IPS-20b (cell line): ENCODE measurements around the gene RIMS1.

Experiments used
- H3K27ac ChIP-seq: one replicate; pipeline ENCODE4 v1.5.1; 2013; ENCODE audit warnings: low read length
- H3K27me3 ChIP-seq: 2 replicates; pipeline ENCODE4 v1.6.1; 2013; ENCODE audit warnings: mild to moderate bottlenecking, low read length, inconsistent platforms; ENCODE audit not compliant: insufficient read depth
- H3K36me3 ChIP-seq: 2 replicates; pipeline ENCODE4 v1.6.1; 2013; ENCODE audit warnings: low read depth, mild to moderate bottlenecking, inconsistent platforms, low read length, moderate library complexity; ENCODE audit not compliant: insufficient read depth
- H3K4me1 ChIP-seq: 2 replicates; pipeline ENCODE4 v1.6.1; 2013; ENCODE audit warnings: mild to moderate bottlenecking, control low read depth, inconsistent platforms, low read length, moderate library complexity; ENCODE audit not compliant: insufficient read depth
- H3K4me3 ChIP-seq: 2 replicates; pipeline ENCODE4 v1.5.1; 2013; ENCODE audit warnings: mild to moderate bottlenecking, low read length, inconsistent platforms
- H3K9ac ChIP-seq: 2 replicates; pipeline ENCODE4 v1.6.1; 2013; ENCODE audit warnings: low read depth, mild to moderate bottlenecking, inconsistent platforms, low read length, moderate library complexity
- H3K9me3 ChIP-seq: 2 replicates; pipeline ENCODE4 v1.6.1; 2013; ENCODE audit warnings: mild to moderate bottlenecking, low read depth, low read length, inconsistent platforms; ENCODE audit not compliant: insufficient read depth

The RIMS1 gene

DNA sequence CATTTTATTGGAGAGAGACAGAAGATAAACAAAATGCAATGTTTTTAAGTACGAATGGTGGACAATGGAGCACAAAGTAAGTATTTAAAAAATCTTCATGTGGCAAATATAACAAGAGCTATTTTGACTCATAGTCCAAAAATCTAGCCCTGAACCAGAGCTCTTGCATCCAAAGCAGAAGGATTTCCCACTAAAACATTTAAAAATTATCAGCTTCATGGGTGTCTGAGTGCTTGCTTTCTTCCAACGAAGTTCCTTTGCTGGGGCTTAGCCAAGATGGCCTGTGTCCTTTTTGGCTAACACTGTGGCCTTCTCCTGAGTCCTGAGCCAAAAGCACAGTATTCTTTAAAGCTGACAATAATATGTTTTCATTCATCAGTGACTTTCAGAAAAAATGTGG lies 161.7 kb downstream of the RIMS1 start:
- H3K9me3 ChIP-seq = no peaks in the 10 kb centered on the region
- no peaks in the 10 kb centered on the region for H3K4me1 ChIP-seq
- no peak overlapping the region for H3K4me3 ChIP-seq
- no peaks in the 10 kb centered on the region for H3K36me3 ChIP-seq
- H3K27me3 ChIP-seq = no peaks in the 10 kb centered on the region
- no peak overlapping the region for H3K9ac ChIP-seq
- no peak overlapping the region for H3K27ac ChIP-seq

DNA sequence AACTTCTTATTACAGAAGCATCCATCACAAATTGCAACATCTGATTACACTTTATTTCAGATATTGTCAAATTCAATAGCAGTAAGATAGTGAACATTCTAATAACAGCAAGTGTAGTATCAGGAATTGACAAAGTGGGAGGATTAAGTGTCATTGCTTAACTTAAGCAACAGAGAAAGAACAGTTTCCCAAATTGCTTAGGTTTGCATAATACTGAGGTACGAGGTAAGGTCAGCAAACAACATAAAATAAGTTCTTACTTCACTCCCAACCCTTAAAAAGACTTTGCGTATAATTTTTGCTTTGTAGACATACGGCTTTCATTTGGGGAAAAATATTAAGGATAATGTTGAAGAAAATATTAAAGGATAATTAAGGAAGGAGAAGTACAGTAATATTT lies 163.0 kb downstream of the RIMS1 start:
- H3K36me3 ChIP-seq = no peaks in the 10 kb centered on the region
- no peak overlapping the region for H3K27ac ChIP-seq
- no peaks in the 10 kb centered on the region for H3K4me1 ChIP-seq

DNA sequence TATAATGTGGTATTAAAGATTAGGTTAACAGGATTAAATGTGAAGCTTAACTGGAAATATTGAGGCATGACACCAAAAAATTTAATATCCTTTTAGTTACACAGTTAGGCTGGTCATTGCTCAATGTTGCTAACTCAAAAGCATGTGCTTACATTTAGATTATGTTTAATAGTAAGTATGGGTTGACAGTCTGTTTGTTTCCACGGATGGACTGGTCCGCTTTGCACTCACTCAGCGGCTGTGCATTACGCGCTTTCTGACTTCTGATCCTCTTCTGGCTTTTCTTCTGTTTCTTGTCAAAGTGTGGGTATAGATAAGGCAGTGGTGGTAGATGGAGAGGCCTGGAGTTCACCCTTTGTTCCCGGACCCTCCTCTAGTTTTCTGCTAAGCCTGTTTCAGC lies 174.9 kb downstream of the RIMS1 start:
- H3K9me3 ChIP-seq = no peaks in the 10 kb centered on the region
- H3K27me3 ChIP-seq = no peaks in the 10 kb centered on the region
- no peaks in the 10 kb centered on the region for H3K36me3 ChIP-seq
- H3K27ac ChIP-seq = no peak overlapping the region
- H3K9ac ChIP-seq = no peak overlapping the region
- H3K4me3 ChIP-seq = no peak overlapping the region
- no peaks in the 10 kb centered on the region for H3K4me1 ChIP-seq

More for the DNA sequence above, 163.0 kb downstream of the RIMS1 start:
- Histone ChIP-seq H3K9me3 (no peaks in the 10 kb centered on the region), H3K4me3 (no peak overlapping the region), H3K9ac (no peak overlapping the region), H3K27me3 (no peaks in the 10 kb centered on the region)

DNA sequence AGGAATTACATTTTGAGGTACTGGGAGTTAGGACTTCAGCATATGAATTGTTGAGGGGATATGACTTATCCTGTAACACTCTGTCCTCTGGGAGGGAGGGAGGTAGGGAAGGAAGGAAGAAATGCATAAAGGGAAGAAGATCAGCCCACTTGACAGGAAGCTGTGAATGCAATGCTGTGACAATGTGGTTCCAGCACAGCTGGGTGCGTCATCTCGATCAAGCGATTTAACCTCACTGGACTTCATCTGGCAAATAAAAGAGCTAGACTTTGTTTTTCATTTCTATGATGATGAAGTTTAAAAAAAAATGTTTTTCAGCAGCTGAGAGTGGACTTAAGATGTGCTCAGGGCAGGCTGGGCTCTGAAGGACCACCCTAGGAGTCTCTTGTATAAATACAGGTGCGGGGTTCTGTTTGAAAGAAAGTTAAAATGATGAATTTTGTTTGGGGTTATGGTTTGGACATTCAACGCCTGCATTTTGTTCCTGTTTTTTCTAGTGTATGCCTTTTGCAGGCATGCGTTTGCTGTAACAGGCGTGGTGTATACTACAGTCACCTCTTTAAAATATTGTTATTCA lies 178.1 kb downstream of the RIMS1 start:
- H3K36me3 ChIP-seq = no peaks in the 10 kb centered on the region
- no peaks in the 10 kb centered on the region for H3K27me3 ChIP-seq
- no peaks in the 10 kb centered on the region for H3K9me3 ChIP-seq
- H3K4me3 ChIP-seq = no peak overlapping the region
- no peak overlapping the region for H3K27ac ChIP-seq
- no peaks in the 10 kb centered on the region for H3K4me1 ChIP-seq
- no peak overlapping the region for H3K9ac ChIP-seq

DNA sequence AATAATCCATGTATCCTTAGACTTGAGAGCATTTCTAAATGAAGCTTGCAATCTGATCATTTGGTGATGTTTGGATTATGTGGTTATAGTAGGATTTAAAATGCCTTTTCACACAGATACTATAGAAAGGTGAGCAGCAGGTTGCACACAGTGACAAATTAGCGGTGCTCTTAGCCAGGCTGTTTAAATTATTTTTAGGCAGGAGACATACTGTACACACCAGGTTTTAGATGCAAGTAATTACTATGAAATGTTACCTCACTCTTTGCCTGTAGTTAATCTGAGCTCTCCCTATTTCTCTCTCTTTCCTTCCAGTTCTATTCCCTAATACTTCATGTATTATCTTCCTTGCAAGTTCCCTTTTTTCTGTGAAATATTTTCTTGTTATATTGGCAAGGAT lies 191.7 kb downstream of the RIMS1 start:
- Histone ChIP-seq H3K27me3 (no peaks in the 10 kb centered on the region), H3K4me3 (no peak overlapping the region), H3K9ac (no peak overlapping the region), H3K4me1 (peaks cover 8% of the 10 kb centered on the region; the same call in 1 of the 2 replicates), H3K36me3 (no peaks in the 10 kb centered on the region), H3K9me3 (no peaks in the 10 kb centered on the region), H3K27ac (no peak overlapping the region)

DNA sequence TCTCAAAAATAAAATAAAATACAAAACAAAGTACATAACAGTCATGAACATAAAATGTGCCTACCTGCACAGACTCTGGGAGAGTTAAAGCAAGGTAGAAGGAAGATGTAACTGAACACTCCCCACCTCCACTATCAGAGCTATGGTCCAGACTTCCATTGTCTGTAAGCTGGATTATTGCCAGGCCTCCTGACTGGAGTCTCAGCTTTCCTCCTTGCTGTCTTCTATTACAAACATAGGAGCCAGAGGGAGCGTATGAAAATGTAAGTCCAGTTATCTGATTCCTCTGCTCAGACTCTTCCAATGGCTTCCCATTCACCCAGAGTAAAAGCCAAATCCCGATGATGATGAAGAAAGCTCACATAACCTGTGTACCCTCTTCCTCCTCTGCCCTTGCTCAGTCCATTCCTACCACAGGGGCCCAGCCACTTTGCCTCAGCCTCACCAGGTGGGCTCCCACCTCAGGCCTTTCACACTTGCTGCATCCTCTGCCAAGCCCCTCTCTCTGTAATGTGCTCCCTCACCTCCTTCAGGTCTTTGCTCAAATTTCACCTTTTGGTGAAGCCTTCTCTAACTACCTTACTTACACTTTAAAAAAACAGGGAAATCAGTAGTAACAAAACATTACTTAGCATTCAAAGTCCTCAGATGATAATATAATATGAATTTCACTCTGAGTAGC lies 194.1 kb downstream of the RIMS1 start:
- H3K9me3 ChIP-seq = no peaks in the 10 kb centered on the region
- no peak overlapping the region for H3K27ac ChIP-seq
- H3K4me1 ChIP-seq = peaks cover 8% of the 10 kb centered on the region; the same call in 1 of the 2 replicates
- no peaks in the 10 kb centered on the region for H3K27me3 ChIP-seq
- no peaks in the 10 kb centered on the region for H3K36me3 ChIP-seq
- H3K9ac ChIP-seq = no peak overlapping the region
- H3K4me3 ChIP-seq = no peak overlapping the region

DNA sequence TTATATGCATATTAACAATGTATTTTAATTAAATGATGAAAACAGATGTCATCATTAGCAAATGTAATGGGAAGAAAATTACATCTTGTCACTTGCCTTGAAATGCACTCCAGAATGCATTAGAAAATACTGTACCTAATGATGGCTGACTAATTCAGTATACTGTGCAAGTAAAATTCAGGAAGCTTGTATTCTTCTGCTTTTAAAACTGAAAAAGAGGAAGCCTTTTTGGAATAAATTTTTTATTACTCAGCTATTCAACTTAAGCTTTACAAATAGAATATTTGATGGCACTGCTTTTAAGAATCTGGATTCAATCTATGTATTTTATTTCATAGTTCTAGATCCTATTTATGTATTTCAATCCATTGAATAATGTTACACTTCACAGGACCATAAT lies 195.5 kb downstream of the RIMS1 start:
- no peak overlapping the region for H3K27ac ChIP-seq
- no peak overlapping the region for H3K9ac ChIP-seq
- H3K4me3 ChIP-seq = no peak overlapping the region
- H3K27me3 ChIP-seq = no peaks in the 10 kb centered on the region
- no peaks in the 10 kb centered on the region for H3K9me3 ChIP-seq
- peaks cover 8% of the 10 kb centered on the region; the same call in 1 of the 2 replicates for H3K4me1 ChIP-seq
- H3K36me3 ChIP-seq = no peaks in the 10 kb centered on the region

DNA sequence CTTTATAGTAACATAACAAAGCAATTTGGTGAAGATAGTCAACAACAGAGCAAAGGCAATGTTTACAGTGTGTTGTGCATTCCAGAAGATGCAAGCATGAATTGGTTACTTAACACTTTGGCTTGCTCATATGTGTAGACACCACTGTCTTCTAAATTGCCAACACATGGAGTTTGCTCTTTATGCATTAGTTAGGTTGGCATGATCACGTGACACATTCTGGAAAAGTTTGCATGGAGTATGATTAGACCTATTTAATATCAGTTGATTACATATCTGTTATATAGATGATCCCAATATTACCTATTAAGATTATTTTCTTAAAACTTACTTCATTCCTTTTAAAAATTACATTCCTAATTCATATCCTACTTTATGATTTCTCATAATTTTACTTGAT lies 197.6 kb downstream of the RIMS1 start:
- no peaks in the 10 kb centered on the region for H3K27me3 ChIP-seq
- no peaks in the 10 kb centered on the region for H3K36me3 ChIP-seq
- H3K9ac ChIP-seq = no peak overlapping the region
- no peak overlapping the region for H3K27ac ChIP-seq
- no peak overlapping the region for H3K4me3 ChIP-seq
- H3K4me1 ChIP-seq = peaks cover 8% of the 10 kb centered on the region; the same call in 1 of the 2 replicates
- H3K9me3 ChIP-seq = no peaks in the 10 kb centered on the region

DNA sequence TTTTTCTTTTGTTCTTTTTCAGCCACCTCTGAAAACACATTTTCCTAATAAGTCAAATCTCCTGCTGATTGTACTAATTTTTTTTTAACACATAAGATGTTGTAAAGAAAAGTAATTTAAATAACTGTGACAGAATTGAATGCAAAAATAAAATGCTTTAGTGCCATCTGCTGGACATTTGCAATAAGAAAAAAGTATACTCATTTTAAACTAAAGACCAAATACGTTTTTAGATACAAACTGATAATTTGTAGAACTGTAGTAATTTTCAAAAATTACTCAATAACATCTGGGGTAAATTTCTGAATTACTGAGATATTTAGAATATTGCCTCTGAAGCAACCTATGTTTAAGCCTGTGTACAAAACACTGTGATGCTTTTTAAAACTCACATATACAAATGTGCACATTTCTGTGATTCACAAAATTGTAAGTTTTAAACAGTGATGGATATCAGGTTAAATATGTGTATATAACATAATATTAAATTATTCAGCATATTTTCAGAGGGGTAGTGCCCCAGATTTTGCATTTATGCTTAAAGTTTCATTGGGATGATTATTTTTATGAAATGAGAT lies 198.7 kb downstream of the RIMS1 start:
- Histone ChIP-seq H3K36me3 (no peaks in the 10 kb centered on the region), H3K4me1 (peaks cover 8% of the 10 kb centered on the region; the same call in 1 of the 2 replicates), H3K27me3 (no peaks in the 10 kb centered on the region), H3K4me3 (no peak overlapping the region), H3K27ac (no peak overlapping the region), H3K9ac (no peak overlapping the region), H3K9me3 (no peaks in the 10 kb centered on the region)

DNA sequence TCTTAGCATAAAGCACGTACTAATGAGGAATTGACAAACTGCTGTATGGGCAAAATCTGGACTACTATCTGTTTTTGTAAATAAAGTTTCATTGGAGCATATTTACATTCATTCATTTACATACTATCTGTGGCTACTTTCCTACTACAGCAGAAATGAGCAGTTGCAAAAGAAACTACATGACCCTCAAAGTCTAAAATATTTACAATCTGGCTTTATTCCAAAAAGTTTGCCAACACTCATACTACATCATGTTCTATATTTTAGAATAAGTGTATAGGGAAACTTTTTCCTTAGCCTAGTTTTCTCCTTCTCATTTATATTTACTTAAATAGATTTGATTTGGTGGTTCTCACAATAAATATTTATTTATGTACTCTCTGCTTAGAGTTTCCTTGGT lies 208.2 kb downstream of the RIMS1 start:
- Histone ChIP-seq H3K4me1 (no peaks in the 10 kb centered on the region), H3K4me3 (no peak overlapping the region), H3K27me3 (no peaks in the 10 kb centered on the region), H3K36me3 (no peaks in the 10 kb centered on the region), H3K9ac (no peak overlapping the region), H3K27ac (no peak overlapping the region), H3K9me3 (no peaks in the 10 kb centered on the region)

DNA sequence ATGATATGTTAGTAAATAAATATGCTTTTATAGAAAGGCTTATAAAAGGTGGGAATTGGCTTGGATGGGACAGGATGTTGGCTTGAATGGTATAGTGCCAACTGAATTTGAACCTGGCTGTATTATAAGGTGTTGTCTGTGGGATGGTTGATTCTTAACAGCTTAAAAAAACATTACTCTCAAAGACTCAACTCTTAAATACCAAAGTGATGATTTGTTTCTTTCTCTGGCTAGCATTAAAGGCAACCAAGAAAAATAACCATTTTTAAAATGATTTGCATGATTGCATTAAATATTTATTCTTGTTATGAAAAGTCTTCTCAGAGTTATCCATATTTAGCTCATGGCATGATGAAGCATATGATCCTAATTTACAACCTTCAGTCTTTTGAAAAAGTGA lies 216.2 kb downstream of the RIMS1 start:
- Histone ChIP-seq H3K9me3 (no peaks in the 10 kb centered on the region), H3K27me3 (no peaks in the 10 kb centered on the region), H3K4me1 (no peaks in the 10 kb centered on the region)

DNA sequence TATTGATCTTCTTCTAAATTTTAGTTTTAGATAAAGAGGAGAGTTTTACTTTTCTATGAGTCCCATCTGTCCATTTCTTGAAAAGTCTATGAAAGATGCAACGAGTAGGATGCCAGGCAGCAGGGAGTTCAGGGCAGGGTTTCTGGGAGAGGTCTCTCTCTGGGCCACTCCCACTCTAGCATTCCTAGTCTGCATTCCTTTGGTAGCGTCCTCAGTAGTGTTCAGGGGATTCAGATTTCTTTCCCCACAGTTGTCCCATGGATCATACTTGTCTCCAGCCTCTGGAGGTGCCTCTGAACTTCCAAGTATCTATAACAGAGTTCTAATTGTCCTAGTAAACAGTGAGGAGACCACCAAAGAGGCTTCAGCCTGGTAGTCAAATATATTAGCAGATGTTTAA lies 225.3 kb downstream of the RIMS1 start:
- H3K9me3 ChIP-seq = no peaks in the 10 kb centered on the region
- no peaks in the 10 kb centered on the region for H3K4me1 ChIP-seq
- H3K27me3 ChIP-seq = no peaks in the 10 kb centered on the region
- no peak overlapping the region for H3K9ac ChIP-seq
- H3K27ac ChIP-seq = no peak overlapping the region
- no peaks in the 10 kb centered on the region for H3K36me3 ChIP-seq
- no peak overlapping the region for H3K4me3 ChIP-seq

More for the DNA sequence above, 216.2 kb downstream of the RIMS1 start:
- no peak overlapping the region for H3K4me3 ChIP-seq
- H3K27ac ChIP-seq = no peak overlapping the region
- no peaks in the 10 kb centered on the region for H3K36me3 ChIP-seq
- no peak overlapping the region for H3K9ac ChIP-seq
